Activated CD4-positive, alpha-beta T cell treated with anti-CD3 and anti-CD28 coated beads for 36 hours (primary cell): ENCODE data around the gene DQX1. TPM values are rescaled to one million over a fixed set of nuclear protein-coding genes. Genes with fewer than 3 reads are reported as not detected.
A peak's percentile ranks its signal among the peaks of the same experiment; 100 is the strongest.

Experiments
- ATAC-seq: fragments of 200-7000 bp; cut with Tn5 transposase; one replicate; pipeline ENCODE4 v1.10.0; 2021; ENCODE audit warnings: mild to moderate bottlenecking, moderate library complexity
- CTCF ChIA-PET: fragments of 350-600 bp; sonication (Branson Sonifier 250); formaldehyde crosslinking; loops from one replicate; lab custom pipeline; 2021; ENCODE audit warnings: antibody characterized with exemption; lab: Charles Lee
- POLR2A ChIA-PET: fragments of 350-600 bp; sonication (Branson Sonifier 250); formaldehyde crosslinking; loops from one replicate; lab custom pipeline; 2021; ENCODE audit warnings: antibody characterized with exemption, inconsistent platforms; lab: Charles Lee
- DNase-seq: peaks from one replicate; pipeline ENCODE4 v3.0.0-alpha.2; 2020
- H3K27ac Mint-ChIP-seq: one replicate; pipeline ENCODE4 v1.8.0; 2021; ENCODE audit warnings: mixed read lengths
- H3K27me3 Mint-ChIP-seq: one replicate; pipeline ENCODE4 v1.8.0; 2021; ENCODE audit warnings: mixed read lengths
- H3K36me3 Mint-ChIP-seq: one replicate; pipeline ENCODE4 v1.8.0; 2021; ENCODE audit warnings: low read depth, mixed read lengths
- H3K4me1 Mint-ChIP-seq: one replicate; pipeline ENCODE4 v1.8.0; 2021; ENCODE audit warnings: mixed read lengths
- H3K4me3 Mint-ChIP-seq: one replicate; pipeline ENCODE4 v1.8.0; 2021; ENCODE audit warnings: mild to moderate bottlenecking, moderate library complexity, mixed read lengths
- H3K9me3 Mint-ChIP-seq: one replicate; pipeline ENCODE4 v1.8.0; 2021; ENCODE audit warnings: low read depth, mixed read lengths
- intact Hi-C, 2 experiments: fragments of 100-400 bp; cut with DNase I in 1 of 2; cut with micrococcal nuclease in 1 of 2; formaldehyde crosslinking; loops; one replicate each; pipeline versions ENCODE4 v1.14.2 to v1.15.1; 2022 to 2024; cut with DNase I, micrococcal nuclease
- total RNA-seq, 2 experiments: library from RNA; stranded (reverse); gene quantifications; one replicate each; pipeline ENCODE4 v1.2.3, GENCODE V29; 2021

The DQX1 gene
- total RNA-seq, 2 experiments from 2014 or later: 0.40 to 0.41 TPM

DNA sequence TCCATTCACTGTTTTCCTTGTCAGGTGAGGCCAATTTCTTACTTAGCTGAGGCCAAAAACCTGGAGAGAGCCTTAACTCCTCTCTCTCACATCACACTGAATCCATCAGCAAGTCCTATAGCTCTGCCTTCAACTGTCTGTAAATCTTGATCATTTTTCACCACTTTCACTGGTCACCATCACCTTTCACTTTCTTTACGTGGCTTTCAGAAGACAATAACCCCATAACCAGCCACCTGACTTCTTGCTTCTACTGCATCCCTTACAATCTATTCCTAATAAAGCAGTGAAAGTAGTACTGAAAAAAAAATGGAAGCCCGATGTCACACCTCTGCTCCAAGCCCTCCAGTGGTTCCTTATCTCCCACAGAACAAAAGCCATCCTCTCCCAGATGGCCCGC, 20.0 kb upstream of the DQX1 start:
- POLR2A ChIA-PET: no interaction called here
- Mint-ChIP-seq H3K9me3 (no peaks in the 10 kb centered on the region), H3K4me3 (no peak overlapping the region), H3K36me3 (no peaks in the 10 kb centered on the region), H3K4me1 (peaks cover 6% of the 10 kb centered on the region), H3K27ac (no peak overlapping the region), H3K27me3 (peaks cover 32% of the 10 kb centered on the region)
- no peak for DNase-seq
- intact Hi-C loops: no loop called here
- ATAC-seq: no peak
- CTCF ChIA-PET: interaction anchor here (1.7 kb wide), 1 partner anchor 15 kb away, joined by 6 read pairs; no protein-coding TSS in a partner anchor

DNA sequence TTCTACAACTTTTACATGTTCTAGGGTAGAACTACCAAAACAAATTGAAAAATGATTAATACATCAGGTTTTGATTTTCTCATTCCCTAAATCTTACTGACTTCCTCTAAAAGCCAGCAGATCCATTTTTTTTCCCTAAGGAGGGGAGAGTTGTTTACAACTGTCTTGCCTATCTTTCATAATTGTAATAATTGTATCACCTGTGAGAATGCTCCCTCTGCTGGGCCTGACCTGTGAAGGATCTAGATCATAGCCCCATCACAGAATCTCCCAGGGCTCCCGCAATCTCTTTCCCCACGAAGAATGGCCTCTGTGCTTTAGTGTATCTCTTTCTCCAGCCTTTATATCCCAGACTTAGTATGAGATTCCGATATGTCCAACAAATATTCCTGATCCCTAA, 18.6 kb upstream of the DQX1 start:
- intact Hi-C loops: no loop called here
- H3K27me3 Mint-ChIP-seq: peaks cover 26% of the 10 kb centered on the region
- H3K4me3 Mint-ChIP-seq: no peak overlapping the region
- DNase-seq: peak; percentile 41
- POLR2A ChIA-PET: interaction anchor here (0.6 kb wide), 1 partner anchor 124 kb away, joined by 3 read pairs; no protein-coding TSS in a partner anchor
- H3K36me3 Mint-ChIP-seq: no peaks in the 10 kb centered on the region
- H3K9me3 Mint-ChIP-seq: no peaks in the 10 kb centered on the region
- no peak overlapping the region for H3K27ac Mint-ChIP-seq
- peaks cover 6% of the 10 kb centered on the region for H3K4me1 Mint-ChIP-seq
- ATAC-seq: no peak
- CTCF ChIA-PET: interaction anchor here (1.1 to 1.8 kb wide), 3 partner anchors 9 to 43 kb away, joined by 3 to 6 read pairs (median 6); no protein-coding TSS in a partner anchor

DNA sequence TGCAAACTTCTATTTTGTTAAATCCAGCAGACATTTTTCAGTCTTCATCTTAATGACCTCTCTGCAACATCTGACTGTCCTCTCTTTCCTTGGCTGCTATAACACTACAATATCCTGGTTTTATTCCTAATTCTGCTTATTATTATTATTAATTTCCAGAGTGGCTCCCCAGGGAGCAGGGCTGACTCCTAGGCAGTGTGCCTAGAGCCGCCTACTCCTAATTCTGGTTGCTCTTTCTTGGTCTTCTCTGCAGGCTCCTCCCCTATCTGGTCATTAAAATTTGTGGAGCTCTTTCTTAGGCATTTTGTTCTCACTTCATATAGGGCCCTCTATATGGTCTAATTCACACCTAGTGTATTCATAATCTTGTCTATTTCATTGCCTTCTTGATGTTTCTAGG, 16.9 kb upstream of the DQX1 start:
- ChIA-PET POLR2A (interaction anchor here (0.6 kb wide), 1 partner anchor 41 kb away, joined by 8 read pairs; no protein-coding TSS in a partner anchor), CTCF (interaction anchor here (0.7 to 1.1 kb wide), 3 partner anchors 28 to 99 kb away, joined by 3 to 5 read pairs (median 3); partner anchors contain the start of gene WBP1)
- Mint-ChIP-seq H3K36me3 (no peaks in the 10 kb centered on the region), H3K27me3 (peaks cover 31% of the 10 kb centered on the region), H3K4me3 (no peak overlapping the region), H3K27ac (no peak overlapping the region), H3K9me3 (no peaks in the 10 kb centered on the region), H3K4me1 (no peaks in the 10 kb centered on the region)
- ATAC-seq (no peak), DNase-seq (no peak)
- intact Hi-C loops: loop anchor here in 1 of 2 experiments (2.0 kb wide), 1 partner anchor 20 kb away; no protein-coding TSS in a partner anchor

DNA sequence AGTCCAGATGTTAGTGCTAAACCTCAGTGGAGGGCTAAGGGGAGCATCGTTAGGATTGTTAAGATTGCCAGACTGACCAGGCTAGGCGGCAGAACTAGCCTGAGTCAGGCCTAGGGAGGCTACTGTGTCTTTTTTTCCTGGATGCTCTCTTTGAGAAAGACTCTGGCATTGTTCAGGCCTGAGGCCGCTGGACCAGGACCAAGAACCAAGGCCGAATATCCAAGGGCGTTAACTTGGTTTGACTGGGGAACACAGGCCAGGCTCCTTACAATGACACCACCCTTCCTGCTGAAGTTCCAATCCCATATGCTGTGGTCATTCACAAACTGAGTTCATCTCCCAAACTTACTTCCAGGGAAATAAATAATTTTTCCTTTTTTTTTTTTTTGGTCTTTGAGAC, 14.3 kb upstream of the DQX1 start:
- Mint-ChIP-seq H3K27ac (no peak overlapping the region), H3K4me1 (no peaks in the 10 kb centered on the region), H3K36me3 (no peaks in the 10 kb centered on the region), H3K9me3 (no peaks in the 10 kb centered on the region), H3K4me3 (no peak overlapping the region), H3K27me3 (peaks cover 27% of the 10 kb centered on the region)
- CTCF ChIA-PET: interaction anchor here (0.7 to 1.4 kb wide), 3 partner anchors 8 to 46 kb away, joined by 3 to 4 read pairs (median 3); no protein-coding TSS in a partner anchor
- ATAC-seq (no peak), DNase-seq (no peak)
- POLR2A ChIA-PET: no interaction called here
- intact Hi-C loops: no loop called here

DNA sequence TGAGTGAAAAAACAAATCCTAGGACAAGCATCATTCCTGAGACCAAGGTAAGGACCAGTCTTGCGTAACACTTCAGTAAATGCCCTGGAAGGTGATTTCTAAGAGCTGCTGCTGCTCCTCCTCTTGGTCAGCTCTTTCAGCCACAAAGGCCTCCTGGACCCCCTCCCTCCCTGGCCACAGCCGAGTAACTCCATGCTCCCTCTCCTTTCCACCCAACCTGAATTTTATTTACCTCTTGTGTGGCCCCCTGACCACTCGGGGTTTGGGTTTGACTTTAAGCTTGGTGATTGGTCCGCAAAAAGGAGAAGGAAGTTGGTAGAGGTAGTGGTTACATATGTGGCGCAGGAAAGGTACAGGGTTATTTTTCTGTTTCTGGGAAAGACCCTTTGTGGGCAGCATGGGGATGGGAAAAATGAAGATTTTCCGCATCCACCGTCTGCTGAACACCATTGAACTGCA, 12.9 kb upstream of the DQX1 start:
- ATAC-seq (no peak), DNase-seq (no peak)
- no peaks in the 10 kb centered on the region for H3K9me3 Mint-ChIP-seq
- POLR2A ChIA-PET: no interaction called here
- CTCF ChIA-PET: interaction anchor here (1.7 kb wide), 1 partner anchor 58 kb away, joined by 3 read pairs; no protein-coding TSS in a partner anchor
- H3K4me3 Mint-ChIP-seq: no peak overlapping the region
- H3K27ac Mint-ChIP-seq: no peak overlapping the region
- H3K27me3 Mint-ChIP-seq: peaks cover 27% of the 10 kb centered on the region
- no peaks in the 10 kb centered on the region for H3K4me1 Mint-ChIP-seq
- H3K36me3 Mint-ChIP-seq: no peaks in the 10 kb centered on the region
- intact Hi-C loops: no loop called here

DNA sequence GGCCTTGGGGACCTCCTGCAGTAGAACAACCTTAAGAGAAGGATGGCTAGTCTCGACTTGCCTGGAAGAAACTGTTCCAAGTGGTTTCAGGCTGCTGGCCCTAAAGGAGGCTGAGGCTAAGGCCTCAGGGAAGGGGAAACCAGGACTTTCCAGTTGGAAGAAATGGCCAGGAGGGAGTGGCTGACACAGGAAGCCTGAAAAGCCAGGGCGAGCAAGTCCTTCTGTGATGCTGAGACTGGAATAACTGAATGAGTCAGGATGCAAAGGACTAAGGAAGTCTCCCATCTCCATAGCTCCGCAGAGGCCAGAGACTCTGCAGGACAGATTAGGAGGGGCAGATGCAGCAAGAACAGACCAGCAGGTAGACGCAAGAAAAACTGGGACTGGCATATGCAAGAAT, 11.1 kb upstream of the DQX1 start:
- CTCF ChIA-PET: no interaction called here
- Mint-ChIP-seq H3K4me1 (peaks cover under 1% of the 10 kb centered on the region), H3K27me3 (peaks cover 20% of the 10 kb centered on the region), H3K36me3 (peaks cover 6% of the 10 kb centered on the region), H3K4me3 (no peak overlapping the region), H3K27ac (no peak overlapping the region), H3K9me3 (no peaks in the 10 kb centered on the region)
- no peak for ATAC-seq
- intact Hi-C loops: no loop called here
- POLR2A ChIA-PET: no interaction called here
- no peak for DNase-seq

DNA sequence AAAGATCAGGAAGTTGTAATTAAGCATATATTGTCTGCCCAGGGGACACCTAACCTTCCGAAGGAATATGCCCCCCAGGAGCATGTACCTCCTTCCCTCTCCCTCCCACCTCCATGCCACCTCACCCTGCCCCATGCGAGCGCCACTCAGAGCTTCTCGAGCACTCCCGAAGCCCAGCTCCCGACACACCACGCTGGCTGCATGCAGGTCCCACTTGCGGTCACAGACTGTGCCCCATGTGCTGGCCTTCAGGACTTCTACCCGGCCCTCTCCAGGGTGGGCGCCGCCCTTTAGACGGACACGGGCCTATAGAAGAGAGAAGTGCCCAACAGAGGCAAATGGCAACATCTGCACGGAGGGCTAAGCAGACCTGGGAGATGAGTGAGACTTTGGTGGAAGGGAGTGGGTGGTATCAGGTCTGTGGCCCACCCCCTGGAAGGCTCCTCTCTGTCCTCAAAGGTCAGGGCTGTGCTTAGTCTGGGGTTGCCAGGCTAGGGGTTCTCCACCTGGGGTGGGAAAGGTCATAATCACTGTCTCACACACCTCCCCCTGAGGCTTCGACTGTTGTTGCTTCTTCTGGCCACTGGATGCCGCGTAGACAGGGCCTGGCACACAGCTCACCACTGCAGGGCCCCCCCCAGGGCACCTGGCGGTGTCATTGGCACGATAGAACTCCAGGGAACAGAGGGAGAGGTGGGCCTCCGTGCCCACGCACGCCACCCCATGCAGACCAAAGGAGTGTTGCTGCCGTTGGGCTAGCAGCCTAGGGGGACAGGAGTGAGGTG, 10.3 kb upstream of the DQX1 start:
- Mint-ChIP-seq H3K9me3 (no peaks in the 10 kb centered on the region), H3K36me3 (peaks cover 12% of the 10 kb centered on the region), H3K4me1 (peaks cover 9% of the 10 kb centered on the region), H3K27ac (no peak overlapping the region), H3K4me3 (no peak overlapping the region), H3K27me3 (peaks cover 19% of the 10 kb centered on the region)
- ATAC-seq (peak; percentile 37), DNase-seq (no peak)
- CTCF ChIA-PET: interaction anchor here (0.6 kb wide), 1 partner anchor 9 kb away, joined by 3 read pairs; no protein-coding TSS in a partner anchor
- intact Hi-C loops: no loop called here
- POLR2A ChIA-PET: no interaction called here

DNA sequence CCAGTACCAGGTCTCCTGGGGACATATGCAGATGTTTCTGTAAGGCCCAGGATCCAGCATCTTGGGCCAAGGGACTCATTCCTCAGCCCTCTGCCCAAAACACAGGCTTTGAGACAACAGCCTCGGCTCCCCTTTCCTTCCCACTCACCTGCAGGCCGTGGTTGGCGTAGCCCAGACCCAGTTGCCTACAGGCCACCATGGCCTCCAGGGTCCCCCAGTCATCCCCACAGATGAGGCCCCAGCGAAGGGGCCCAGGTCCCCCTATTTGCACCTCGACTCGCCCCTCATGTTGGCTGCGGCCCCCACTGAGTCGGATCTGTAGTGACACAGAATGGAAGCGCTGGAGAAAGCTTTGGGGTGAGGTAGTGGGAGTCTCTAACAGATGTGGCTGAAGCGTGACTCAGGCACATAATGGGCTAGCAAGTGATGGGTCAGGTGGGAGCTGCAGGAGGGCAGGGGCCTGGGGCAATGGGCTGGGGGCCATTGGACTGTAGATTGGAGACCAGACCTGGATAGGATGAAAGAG, 9.5 kb upstream of the DQX1 start:
- intact Hi-C loops: no loop called here

DNA sequence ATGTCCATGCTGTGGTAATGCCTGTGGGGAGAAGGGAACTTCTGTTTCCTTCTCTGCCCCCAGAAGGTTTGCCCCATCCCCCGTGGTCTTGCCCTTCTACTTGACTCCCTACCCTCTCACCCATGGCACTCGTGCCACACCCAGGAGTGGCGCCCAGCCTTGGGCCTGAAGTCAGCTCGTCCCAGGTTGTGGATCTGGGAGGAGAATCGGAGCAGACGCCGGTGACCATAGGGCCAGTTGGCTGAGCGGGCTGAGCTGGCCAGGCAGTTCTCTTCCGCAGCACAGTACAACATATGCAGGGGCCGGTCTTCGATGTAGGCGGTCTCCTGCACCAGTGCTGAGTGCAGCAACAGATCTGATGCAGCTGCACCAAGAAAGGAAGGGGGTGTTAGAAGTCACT, 8.4 kb upstream of the DQX1 start:
- intact Hi-C loops: loop anchor here (5.0 kb wide), 3 partner anchors 37 to 202 kb away; partner anchors contain the start of gene LBX2 (in 1 of the 2)

More for the DNA sequence above, 9.5 kb upstream of the DQX1 start:
- no peak for DNase-seq
- POLR2A ChIA-PET: no interaction called here
- Mint-ChIP-seq H3K4me3 (no peak overlapping the region), H3K9me3 (no peaks in the 10 kb centered on the region), H3K27ac (no peak overlapping the region), H3K27me3 (peaks cover 19% of the 10 kb centered on the region), H3K36me3 (peaks cover 18% of the 10 kb centered on the region), H3K4me1 (peaks cover 16% of the 10 kb centered on the region)
- CTCF ChIA-PET: interaction anchor here (0.5 kb wide), 1 partner anchor 1236 kb away, joined by 3 read pairs; no protein-coding TSS in a partner anchor
- ATAC-seq: no peak

DNA sequence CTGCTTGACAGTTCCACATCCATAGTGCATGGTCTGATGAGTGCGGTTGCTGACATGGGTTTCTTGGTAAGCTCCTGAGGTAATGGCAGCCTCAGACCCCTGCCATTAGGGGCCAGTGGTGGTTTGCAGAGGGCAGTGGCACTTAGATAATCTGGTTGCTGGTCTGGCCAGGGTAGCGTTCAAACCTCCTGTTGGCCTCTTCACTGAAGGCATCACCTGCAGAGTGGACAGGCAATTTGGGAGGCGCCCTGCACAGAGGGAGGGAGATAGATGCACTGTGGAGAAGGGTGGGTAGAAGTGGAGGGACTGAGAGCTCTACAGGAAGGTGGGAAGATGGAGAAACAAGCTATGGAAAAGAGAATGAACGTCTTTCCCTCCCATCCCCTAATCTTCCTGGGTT, 7.4 kb upstream of the DQX1 start:
- ATAC-seq (no peak), DNase-seq (no peak)
- intact Hi-C loops: loop anchor here (5.0 kb wide), 3 partner anchors 36 to 201 kb away; partner anchors contain the start of gene LBX2 (in 1 of the 2)
- H3K36me3 Mint-ChIP-seq: peaks cover 26% of the 10 kb centered on the region
- H3K27ac Mint-ChIP-seq: no peak overlapping the region
- peaks cover 16% of the 10 kb centered on the region for H3K4me1 Mint-ChIP-seq
- no peak overlapping the region for H3K4me3 Mint-ChIP-seq
- ChIA-PET CTCF (interaction anchor here (0.7 to 1.5 kb wide), 3 partner anchors 51 to 208 kb away, joined by 3 to 7 read pairs (median 3); partner anchors contain the start of genes CCDC142 and TTC31), POLR2A (interaction anchor here (0.6 to 0.7 kb wide), 2 partner anchors 33 to 288 kb away, joined by 3 read pairs; no protein-coding TSS in a partner anchor)
- H3K27me3 Mint-ChIP-seq: peaks cover 7% of the 10 kb centered on the region
- H3K9me3 Mint-ChIP-seq: no peaks in the 10 kb centered on the region

More for the DNA sequence above, 8.4 kb upstream of the DQX1 start:
- Mint-ChIP-seq H3K4me1 (peaks cover 16% of the 10 kb centered on the region), H3K36me3 (peaks cover 18% of the 10 kb centered on the region), H3K27ac (no peak overlapping the region), H3K27me3 (peaks cover 16% of the 10 kb centered on the region), H3K9me3 (no peaks in the 10 kb centered on the region), H3K4me3 (no peak overlapping the region)
- ChIA-PET CTCF (interaction anchor here (1.0 to 1.5 kb wide), 2 partner anchors 51 to 52 kb away, joined by 3 to 7 read pairs; partner anchors contain the start of genes CCDC142 and TTC31), POLR2A (no interaction called here)
- DNase-seq (no peak), ATAC-seq (no peak)

DNA sequence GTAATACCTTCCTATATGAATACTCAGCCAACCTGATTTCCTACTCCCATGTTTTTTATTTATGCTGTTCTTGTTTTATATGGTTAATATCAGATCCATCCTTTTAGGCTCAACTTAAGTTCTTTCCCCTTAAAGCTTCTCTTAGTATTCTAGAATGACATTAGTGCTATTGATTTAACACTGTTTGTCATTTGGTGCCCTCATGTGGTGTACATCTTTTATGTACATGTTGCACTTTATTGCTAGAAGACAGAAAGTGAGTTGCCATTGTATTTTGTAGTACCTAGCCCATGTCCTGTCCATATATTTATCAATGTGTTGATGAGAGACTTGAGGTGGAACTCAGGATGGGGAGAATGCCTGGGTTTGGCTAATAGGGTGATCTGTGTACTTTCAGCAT, 6.2 kb upstream of the DQX1 start:
- Mint-ChIP-seq H3K27me3 (no peaks in the 10 kb centered on the region), H3K36me3 (peaks cover 39% of the 10 kb centered on the region), H3K9me3 (no peaks in the 10 kb centered on the region), H3K4me1 (peaks cover 27% of the 10 kb centered on the region), H3K4me3 (peak overlapping the region; percentile 37), H3K27ac (no peak overlapping the region)
- POLR2A ChIA-PET: no interaction called here
- DNase-seq (no peak), ATAC-seq (no peak)
- intact Hi-C loops: loop anchor here (1.0 to 5.0 kb wide), 4 partner anchors 35 to 282 kb away; partner anchors contain the start of gene LBX2 (in 1 of the 2)
- CTCF ChIA-PET: interaction anchor here (0.6 to 4.9 kb wide), 15 partner anchors 9 to 282 kb away, joined by 3 to 33 read pairs (median 4); partner anchors contain the start of genes CCDC142, INO80B, MRPL53 and TTC31
